ENCODE measurements around the gene UBXN1.

DNA sequence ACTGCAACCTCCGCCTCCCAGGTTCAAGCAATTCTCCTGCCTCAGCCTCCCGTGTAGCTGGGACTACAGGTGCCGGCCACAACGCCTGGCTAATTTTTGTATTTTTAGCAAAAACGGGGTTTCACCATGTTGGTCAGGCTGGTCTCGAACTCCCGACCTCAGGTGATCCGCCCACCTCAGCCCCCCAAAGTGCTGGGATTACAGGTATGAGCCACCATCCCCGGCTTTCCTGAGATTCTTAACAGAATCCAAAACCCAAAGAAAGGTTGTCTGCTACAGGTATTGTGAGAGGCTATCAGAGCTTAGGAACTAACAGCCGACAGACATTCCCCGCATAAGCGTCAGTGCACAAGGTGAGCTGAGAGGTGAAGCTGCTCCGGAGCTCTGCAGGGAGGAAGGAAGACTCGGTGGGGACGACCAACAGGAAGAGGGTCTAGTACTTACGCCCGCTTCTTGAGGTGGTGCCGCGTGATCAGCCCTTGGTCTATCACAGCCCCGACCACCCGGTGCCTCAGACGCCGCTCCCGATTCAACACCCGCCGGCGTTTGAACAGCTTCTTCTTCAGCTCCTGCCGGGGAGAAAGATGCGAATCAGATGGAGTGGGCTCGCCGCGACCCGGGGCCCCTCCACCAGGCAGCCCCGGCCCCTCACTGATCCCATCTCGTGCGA, 14.3 kb downstream of the UBXN1 start:
- TF ChIP-seq ZFX (IDR thresholded peaks at IDR 0.05) = no peak
- TF ChIP-seq, protein P1, sequence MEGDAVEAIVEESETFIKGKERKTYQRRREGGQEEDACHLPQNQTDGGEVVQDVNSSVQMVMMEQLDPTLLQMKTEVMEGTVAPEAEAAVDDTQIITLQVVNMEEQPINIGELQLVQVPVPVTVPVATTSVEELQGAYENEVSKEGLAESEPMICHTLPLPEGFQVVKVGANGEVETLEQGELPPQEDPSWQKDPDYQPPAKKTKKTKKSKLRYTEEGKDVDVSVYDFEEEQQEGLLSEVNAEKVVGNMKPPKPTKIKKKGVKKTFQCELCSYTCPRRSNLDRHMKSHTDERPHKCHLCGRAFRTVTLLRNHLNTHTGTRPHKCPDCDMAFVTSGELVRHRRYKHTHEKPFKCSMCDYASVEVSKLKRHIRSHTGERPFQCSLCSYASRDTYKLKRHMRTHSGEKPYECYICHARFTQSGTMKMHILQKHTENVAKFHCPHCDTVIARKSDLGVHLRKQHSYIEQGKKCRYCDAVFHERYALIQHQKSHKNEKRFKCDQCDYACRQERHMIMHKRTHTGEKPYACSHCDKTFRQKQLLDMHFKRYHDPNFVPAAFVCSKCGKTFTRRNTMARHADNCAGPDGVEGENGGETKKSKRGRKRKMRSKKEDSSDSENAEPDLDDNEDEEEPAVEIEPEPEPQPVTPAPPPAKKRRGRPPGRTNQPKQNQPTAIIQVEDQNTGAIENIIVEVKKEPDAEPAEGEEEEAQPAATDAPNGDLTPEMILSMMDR (conservative IDR thresholded peaks at IDR 0.05) = no peak
